HG02610 (cell line): ENCODE measurements around the gene OSBPL10.
"Not testable (repeated sequence)": the region's sequence is repeated elsewhere in the genome, so short reads cannot be mapped to it uniquely, and the experiment has no call there.

Experiments used
- ATAC-seq: cut with Tn5 transposase; IDR thresholded peaks from one replicate; pipeline ENCODE4 v1.9.1; 2021; ENCODE audit warnings: mild to moderate bottlenecking, moderate library complexity; ENCODE audit not compliant: unreplicated experiment

OSBPL10 gene

DNA sequence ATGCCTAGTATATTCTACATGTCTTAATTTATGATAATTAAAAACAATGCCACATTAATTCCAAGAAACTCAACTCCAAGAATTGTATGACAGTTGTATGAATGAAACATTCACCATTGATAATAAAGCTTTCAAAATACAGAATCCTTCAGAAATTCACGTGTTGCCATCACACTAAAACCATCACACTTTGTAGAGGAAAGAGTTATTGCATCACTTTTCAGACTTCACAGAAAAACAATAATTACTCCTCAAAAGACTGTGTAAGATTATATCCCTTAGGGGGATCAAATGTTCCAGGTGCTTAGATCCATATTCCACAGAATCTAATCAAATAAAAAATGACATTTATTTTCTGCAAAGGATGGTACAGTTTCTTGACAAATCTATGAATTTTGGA is 85.0 kb downstream of the OSBPL10 start:
- ATAC-seq, result no peak

DNA sequence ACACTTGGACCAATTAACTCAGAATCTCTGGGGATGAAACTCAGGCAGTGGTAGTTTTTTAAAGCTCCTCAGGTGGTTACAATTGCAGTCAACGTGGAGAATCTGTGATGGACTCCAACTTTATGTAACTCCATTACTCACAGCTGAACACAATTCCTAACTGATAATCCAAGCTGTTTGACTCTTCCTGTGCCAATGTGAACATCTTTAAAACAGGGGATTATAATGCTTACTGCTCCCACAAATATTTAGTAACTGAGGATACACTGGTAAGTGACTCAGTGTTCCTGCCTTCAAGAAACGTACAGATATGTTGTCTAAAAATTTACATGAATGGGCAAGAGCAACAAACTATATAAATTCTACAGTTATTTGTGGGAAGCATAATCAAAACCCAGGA is 85.6 kb downstream of the OSBPL10 start:
- no peak for ATAC-seq

DNA sequence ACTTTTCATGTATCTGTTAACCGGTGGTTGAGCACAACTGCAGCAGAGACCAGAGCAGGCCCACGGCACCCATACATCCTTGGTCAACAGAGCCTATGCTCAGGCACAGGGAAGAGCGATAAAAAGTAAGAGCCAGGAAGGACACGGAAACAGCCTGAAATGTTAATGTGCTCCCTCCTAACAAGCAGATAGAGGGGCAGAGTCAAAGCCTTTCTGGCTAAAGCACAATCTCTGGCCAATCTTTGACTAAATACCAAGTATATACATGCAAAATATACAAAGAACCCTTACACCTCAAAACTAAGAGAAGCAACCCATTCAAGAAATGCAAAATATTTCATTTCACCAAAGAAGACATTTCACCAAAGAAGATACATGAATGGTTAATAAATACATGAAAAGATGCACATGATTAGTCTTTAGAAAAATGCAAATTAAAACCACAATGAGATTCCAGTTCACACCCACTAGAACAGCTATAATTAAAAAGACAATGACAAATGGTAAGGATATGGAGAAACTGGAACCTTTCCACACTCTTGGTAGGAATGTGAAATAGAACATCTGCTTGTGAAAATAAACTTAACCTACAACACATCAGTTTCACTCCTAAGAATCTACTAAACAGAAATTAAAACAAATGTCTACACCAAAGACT is 88.0 kb downstream of the OSBPL10 start:
- no peak for ATAC-seq

DNA sequence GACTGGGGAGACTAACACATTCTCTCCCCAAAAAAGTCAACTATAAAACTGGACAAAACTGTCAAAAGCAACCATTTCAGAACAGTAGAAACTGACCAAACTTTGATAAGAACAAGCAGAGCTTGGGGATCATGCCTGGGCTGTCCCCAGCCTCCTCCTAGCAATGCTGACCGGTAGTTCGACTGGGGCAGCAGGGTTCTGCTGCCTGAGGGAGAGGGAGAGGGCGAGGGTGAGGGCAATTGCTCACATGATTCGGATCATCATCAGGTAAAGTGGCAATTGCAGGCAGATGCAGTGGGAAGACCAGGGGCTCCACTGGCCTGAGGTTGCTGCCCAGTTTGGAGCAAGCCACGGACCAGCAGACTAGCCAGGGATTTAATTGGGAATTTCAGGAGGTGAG is 88.6 kb downstream of the OSBPL10 start:
- ATAC-seq, result no peak

DNA sequence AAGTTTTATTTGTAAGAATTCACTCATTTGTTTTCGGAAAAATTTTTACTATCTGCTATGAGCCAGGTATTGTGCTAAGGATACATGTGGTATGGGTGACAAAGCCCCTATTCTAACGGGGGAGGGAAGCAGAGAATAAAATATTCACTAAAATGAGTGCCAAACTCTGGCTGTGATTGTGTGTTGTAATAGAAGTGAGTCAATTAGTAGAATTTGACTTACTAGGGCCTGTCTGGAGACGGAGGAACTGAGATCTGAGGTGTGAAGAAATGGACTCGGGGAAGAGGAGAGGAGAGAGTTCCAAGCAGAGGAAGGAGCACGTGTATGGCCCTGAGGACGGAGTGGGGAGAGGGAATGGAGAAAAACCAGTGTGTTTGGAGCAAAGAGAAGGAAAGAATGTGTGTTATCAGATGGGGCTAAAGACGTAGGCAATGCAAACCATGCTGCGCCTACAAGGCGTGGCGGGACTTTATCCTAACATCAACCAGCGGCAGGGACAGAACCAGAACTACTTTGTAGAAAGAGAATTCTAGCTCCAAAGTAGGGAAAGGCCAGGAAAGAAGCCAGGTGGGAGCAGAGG is 89.1 kb downstream of the OSBPL10 start:
- ATAC-seq, result no peak

GRCh38 chr3:31890742-31891469 is 90.2 kb downstream of the OSBPL10 start:
- no peak for ATAC-seq

- no peak for ATAC-seq
Observed at GRCh38 chr3:31890007-31890406, 91.1 kb downstream of the OSBPL10 start.

- ATAC-seq, result no peak
Observed at GRCh38 chr3:31885235-31885634, 95.8 kb downstream of the OSBPL10 start.

GRCh38 chr3:31884251-31884650 is 96.8 kb downstream of the OSBPL10 start:
- ATAC-seq, result no peak

DNA sequence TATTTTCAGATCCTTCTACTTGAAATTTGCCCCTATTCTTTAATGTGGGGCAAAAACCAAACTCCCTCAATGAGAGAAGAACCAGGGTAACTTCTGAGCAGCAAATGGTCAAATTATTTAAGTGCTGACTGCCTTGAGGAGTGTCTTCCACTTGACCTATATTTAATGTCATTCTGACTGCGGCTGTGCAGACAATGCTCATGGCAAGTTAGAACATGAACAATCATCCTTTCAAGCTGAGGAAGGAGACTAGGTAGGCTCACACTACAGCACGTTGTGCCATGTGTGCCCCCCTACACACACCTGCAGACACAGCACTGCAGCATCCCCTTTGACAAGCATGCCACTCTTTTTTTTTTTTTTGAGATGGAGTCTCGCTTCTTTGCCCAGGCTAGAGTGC is 98.2 kb downstream of the OSBPL10 start:
- no peak for ATAC-seq

- ATAC-seq, result no peak
Observed at GRCh38 chr3:31882431-31882830, 98.6 kb downstream of the OSBPL10 start.

GRCh38 chr3:31880482-31881078 is 100.5 kb downstream of the OSBPL10 start:
- no peak for ATAC-seq

DNA sequence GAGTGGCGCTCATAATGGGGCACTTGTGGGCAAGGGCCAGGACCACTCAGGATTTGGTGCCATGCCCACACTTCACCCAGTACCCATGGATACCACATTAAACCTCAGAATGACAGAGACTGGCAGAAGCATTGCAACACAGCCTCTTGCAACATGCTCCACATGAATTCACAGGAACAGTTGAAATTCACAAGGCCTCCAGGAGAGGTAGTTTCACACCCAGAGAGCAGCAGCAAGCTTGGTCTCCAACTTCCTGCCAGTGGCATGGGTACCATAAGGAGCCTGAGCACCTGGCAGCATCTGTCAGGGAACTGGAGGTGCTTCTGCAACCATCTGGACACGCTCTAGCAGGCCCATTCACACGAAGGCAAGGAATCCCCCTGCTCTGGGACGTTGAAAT is 101.0 kb downstream of the OSBPL10 start:
- ATAC-seq, result no peak

DNA sequence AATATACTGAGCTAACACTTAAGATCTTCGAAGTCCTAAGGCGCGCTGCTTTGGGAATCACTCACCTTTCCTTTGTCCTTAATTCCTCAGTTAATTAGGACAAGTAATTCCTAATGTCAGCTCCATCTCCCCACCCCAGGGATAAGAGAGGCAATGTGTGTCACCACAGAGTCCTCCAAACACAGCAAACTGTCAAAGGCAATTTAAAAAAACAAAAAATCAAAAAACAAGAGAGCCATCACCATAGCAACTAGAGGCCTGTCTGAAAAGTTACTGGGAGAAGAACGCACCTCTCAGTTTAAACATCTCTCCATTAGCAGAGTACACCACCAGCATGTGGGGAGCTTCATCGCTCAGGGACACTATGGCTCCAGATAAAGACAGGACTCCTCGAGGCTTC is 101.7 kb downstream of the OSBPL10 start:
- no peak for ATAC-seq

DNA sequence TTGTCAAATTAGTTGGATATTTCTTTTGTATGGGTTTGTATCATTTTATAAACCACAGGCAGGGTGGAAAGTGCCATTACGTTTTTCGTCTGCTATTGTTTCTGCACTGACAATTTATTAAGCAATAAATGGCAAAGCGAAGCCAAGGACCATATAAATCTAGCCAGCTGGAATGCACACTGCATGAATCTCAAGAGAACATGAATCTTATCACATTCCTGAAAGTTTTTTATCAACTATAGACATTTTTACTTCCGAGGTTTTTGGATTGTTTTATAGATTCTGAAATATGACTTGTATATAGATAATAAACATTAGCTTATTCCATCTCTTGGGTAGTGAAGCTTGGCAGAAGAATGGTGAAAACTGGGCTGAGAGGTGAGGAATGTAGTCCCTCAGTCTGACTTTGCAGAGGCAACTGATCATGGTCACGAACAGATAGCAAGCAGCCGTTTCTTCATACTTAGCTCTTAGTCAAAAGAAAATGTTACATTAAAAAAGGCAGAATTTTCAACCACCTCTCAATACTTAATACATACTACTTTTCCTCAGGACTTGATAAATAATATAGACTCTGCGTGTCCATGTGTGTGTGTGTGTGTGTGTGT is 102.7 kb downstream of the OSBPL10 start:
- no peak for ATAC-seq

- ATAC-seq, result no peak
Observed at GRCh38 chr3:31876331-31876730, 104.7 kb downstream of the OSBPL10 start.

- ATAC-seq, result no peak
Observed at GRCh38 chr3:31875437-31875836, 105.6 kb downstream of the OSBPL10 start.

DNA sequence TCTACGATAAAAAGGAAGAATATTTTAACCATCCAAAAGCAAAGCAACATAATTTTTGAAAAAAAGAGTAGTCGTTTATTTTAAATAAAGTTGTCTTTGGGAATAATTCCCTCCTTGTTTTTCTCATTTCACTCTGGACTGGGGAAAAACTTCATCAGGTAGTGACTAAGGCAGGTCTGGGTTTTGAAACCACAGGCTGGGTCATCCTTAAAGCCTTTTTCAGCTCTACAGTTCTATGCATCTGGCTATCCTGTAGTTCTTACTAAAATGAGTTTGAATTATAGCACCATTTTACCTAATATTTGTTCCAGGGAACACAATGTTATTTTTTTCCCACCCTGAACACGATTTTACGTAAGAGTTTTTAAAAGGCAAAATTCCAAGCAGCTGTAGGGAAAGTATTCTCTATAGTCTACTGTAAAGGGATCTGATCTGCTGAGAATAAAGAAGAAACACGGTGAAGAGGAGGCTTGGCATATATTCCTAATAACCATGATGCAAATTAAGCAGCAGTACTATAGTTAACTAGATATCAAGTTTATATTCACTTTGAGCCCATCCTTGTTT is 107.7 kb downstream of the OSBPL10 start:
- ATAC-seq, result no peak

DNA sequence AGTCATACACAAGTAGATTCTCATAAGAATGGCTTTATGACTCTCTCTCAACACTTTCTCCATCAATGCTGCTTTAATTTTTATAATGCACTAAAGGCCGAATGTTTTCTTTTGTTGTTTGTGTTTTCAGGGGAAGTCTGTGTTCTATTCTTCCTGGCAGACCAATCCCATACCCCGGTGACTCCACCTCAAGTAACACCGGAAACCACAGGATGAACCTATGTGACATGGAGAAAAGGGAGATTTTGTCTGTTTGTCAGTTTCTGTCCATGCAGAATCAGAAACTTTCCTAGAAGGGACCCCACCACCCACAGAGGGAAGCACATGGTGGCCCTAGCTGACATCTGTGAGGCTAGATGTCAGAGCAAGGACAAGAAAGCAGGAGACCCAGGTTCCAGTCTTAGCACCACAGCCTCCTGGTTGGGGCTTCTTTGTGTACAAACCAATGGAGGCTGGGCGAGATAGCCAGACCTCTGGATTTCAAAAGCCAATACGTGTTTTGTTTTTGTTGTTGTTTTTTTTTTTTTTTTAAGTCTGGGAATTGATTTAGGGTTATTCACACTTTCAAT is 109.0 kb downstream of the OSBPL10 start:
- ATAC-seq, result no peak

GRCh38 chr3:31870111-31870510 is 111.0 kb downstream of the OSBPL10 start:
- ATAC-seq, result not testable (repeated sequence)

DNA sequence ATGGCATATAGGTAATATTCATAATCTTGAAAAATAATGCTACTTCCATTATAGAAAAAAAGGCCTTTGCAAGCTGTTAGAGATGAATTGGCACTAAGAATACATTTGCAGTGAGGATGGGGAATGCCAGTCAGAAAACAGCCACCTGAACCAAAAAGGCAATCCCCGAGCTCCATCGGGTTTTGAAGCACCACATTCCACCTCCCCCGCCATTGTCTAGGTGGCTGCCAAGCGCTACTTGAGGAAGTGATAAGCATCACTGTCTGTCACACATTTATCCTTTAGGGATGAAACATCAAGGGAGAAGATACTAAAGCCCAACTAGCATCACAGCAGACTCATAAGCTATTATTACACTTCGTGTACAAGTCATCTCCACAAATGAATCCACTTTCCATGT is 112.8 kb downstream of the OSBPL10 start:
- no peak for ATAC-seq
